Right cardiac atrium (tissue), 5 donors: ENCODE results near the gene ANKRD27. TPM values are rescaled to one million over a fixed set of nuclear protein-coding genes. Genes with fewer than 3 reads are reported as not detected.
"Not testable (repeated sequence)": the region's sequence is repeated elsewhere in the genome, so short reads cannot be mapped to it uniquely, and the experiment has no call there.

ENCODE experiments used
- ATAC-seq, 2 donors: fragments of 200-7000 bp; cut with Tn5 transposase; one replicate each; pipeline versions ENCODE4 v1.8.0 to v1.9.1; 2020; ENCODE audit warnings: moderate library complexity in 2 of 2, mild to moderate bottlenecking in 1 of 2
- DNase-seq, 3 donors: peaks; one replicate each; pipeline ENCODE4 v3.0.0-alpha.2; 2020
- H3K27ac ChIP-seq: one replicate; pipeline ENCODE4 v1.5.1; 2013; ENCODE audit warnings: mild to moderate bottlenecking, low read length, control low read depth, moderate library complexity
- H3K27me3 ChIP-seq: one replicate; pipeline ENCODE4 v1.6.1; 2013; ENCODE audit not compliant: control insufficient read depth, insufficient read depth
- H3K4me1 ChIP-seq: one replicate; pipeline ENCODE4 v1.6.1; 2013; ENCODE audit warnings: low read length; ENCODE audit not compliant: control insufficient read depth, insufficient read depth
- H3K4me3 ChIP-seq: one replicate; pipeline ENCODE4 v1.5.1; 2013; ENCODE audit warnings: low read length, control low read depth
- H3K9me3 ChIP-seq: one replicate; pipeline ENCODE4 v1.6.1; 2013; ENCODE audit warnings: low read length; ENCODE audit not compliant: control insufficient read depth
- WGBS: extraction: QIAGEN DNeasy Blood & Tissue Kit; methylation state at CpG from one replicate; pipeline ENCODE4 v1.1.7; 2013; 5-methylcytosine and 5-hydroxymethylcytosine counted together
- intact Hi-C, 4 donors: fragments of 100-400 bp; cut with DNase I; formaldehyde crosslinking; loops; one replicate each; pipeline versions ENCODE4 v1.11.0 to v1.14.0; 2022 to 2023
- polyA plus RNA-seq: library from polyadenylated mRNA; stranded (reverse); fragments of 200-250 nt; gene quantifications from one replicate; pipeline ENCODE4 v1.2.3, GENCODE V29; 2013
- total RNA-seq, 4 donors: library from RNA; stranded (reverse); fragmentation: NEBNext Ultra II Directional; extraction: Animal tissue kit (Norgen Biotek cat#: 25700); gene quantifications; one replicate each; pipeline ENCODE4 v1.2.1, GENCODE V29; 2021
- donor health status: healthy with polysubstance abuse.
- donor health status: DM: no; HTN: yes; CAD: no.
- donor health status: DM: no; HTN: no; CAD: no.
- donor health status: DM: no; HTN: yes; CAD: no; lungs with severe emphysema.
- donor health status: DM: yes; HTN: yes; CAD: no.

The ANKRD27 gene
- total and polyA plus RNA-seq, 5 donors = 8.4 to 27.9 (median 20.6) TPM

GRCh38 chr19:32605544-32605943, 69.4 kb downstream of the ANKRD27 start:
- Histone ChIP-seq H3K27ac (no peak overlapping the region), H3K27me3 (no peaks in the 10 kb centered on the region), H3K9me3 (no peaks in the 10 kb centered on the region), H3K4me1 (no peaks in the 10 kb centered on the region), H3K4me3 (no peak overlapping the region)
- WGBS = 97% methylated on average over 21 of the region's 21 CpGs
- DNase-seq (no peak), ATAC-seq (no peak)
- intact Hi-C loops = no loop called here

- 98% methylated on average over 14 of the region's 14 CpGs for WGBS
- no peak overlapping the region for H3K27ac ChIP-seq
- no peaks in the 10 kb centered on the region for H3K4me1 ChIP-seq
- intact Hi-C loops = no loop called here
- DNase-seq (no peak), ATAC-seq (no peak)
- no peaks in the 10 kb centered on the region for H3K9me3 ChIP-seq
- H3K27me3 ChIP-seq = no peaks in the 10 kb centered on the region
- no peak overlapping the region for H3K4me3 ChIP-seq
These were observed 71.0 kb downstream of the ANKRD27 start for GRCh38 chr19:32603961-32604360.

- Histone ChIP-seq H3K9me3 (no peaks in the 10 kb centered on the region), H3K4me1 (no peaks in the 10 kb centered on the region), H3K27ac (no peak overlapping the region), H3K27me3 (no peaks in the 10 kb centered on the region), H3K4me3 (no peak overlapping the region)
- intact Hi-C loops = no loop called here
- ATAC-seq = peak; percentile 48 to 54
- no peak for DNase-seq
- WGBS = 5% methylated on average over 2 of the region's 2 CpGs
These were observed 75.2 kb downstream of the ANKRD27 start for GRCh38 chr19:32599736-32600157.

- DNase-seq (no peak), ATAC-seq (no peak)
- H3K4me1 ChIP-seq = no peaks in the 10 kb centered on the region
- H3K27ac ChIP-seq = no peak overlapping the region
- H3K9me3 ChIP-seq = no peaks in the 10 kb centered on the region
- 88% methylated on average over 6 of the region's 6 CpGs for WGBS
- H3K27me3 ChIP-seq = no peaks in the 10 kb centered on the region
- no peak overlapping the region for H3K4me3 ChIP-seq
- intact Hi-C loops = no loop called here
These were observed 75.7 kb downstream of the ANKRD27 start for GRCh38 chr19:32599258-32599657.

GRCh38 chr19:32598022-32598421, 77.0 kb downstream of the ANKRD27 start:
- Histone ChIP-seq H3K4me1 (no peaks in the 10 kb centered on the region), H3K4me3 (no peak overlapping the region), H3K27me3 (no peaks in the 10 kb centered on the region), H3K9me3 (no peaks in the 10 kb centered on the region), H3K27ac (no peak overlapping the region)
- intact Hi-C loops = no loop called here
- 90% methylated on average over 11 of the region's 11 CpGs for WGBS
- no peak for DNase-seq
- no peak for ATAC-seq

GRCh38 chr19:32595491-32595890, 79.5 kb downstream of the ANKRD27 start:
- no peak for ATAC-seq
- H3K4me3 ChIP-seq = no peak overlapping the region
- no peaks in the 10 kb centered on the region for H3K9me3 ChIP-seq
- H3K27ac ChIP-seq = no peak overlapping the region
- H3K4me1 ChIP-seq = no peaks in the 10 kb centered on the region
- no peak for DNase-seq
- no peaks in the 10 kb centered on the region for H3K27me3 ChIP-seq
- WGBS = 97% methylated on average over 6 of the region's 6 CpGs
- intact Hi-C loops = no loop called here

- H3K27ac ChIP-seq = no peak overlapping the region
- no peak for DNase-seq
- 96% methylated on average over 2 of the region's 2 CpGs for WGBS
- ATAC-seq = no peak
- H3K4me3 ChIP-seq = no peak overlapping the region
- no peaks in the 10 kb centered on the region for H3K4me1 ChIP-seq
- no peaks in the 10 kb centered on the region for H3K27me3 ChIP-seq
- intact Hi-C loops = no loop called here
- no peaks in the 10 kb centered on the region for H3K9me3 ChIP-seq
These were observed 81.0 kb downstream of the ANKRD27 start for GRCh38 chr19:32594021-32594420.

GRCh38 chr19:32587747-32588504, 87.1 kb downstream of the ANKRD27 start:
- DNase-seq, intact Hi-C loops, ATAC-seq, H3K4me3 ChIP-seq, H3K27ac ChIP-seq, H3K27me3 ChIP-seq, H3K9me3 ChIP-seq, H3K4me1 ChIP-seq: not testable (repeated sequence)
- WGBS = 96% methylated on average over 6 of the region's 8 CpGs

- H3K4me1 ChIP-seq = no peaks in the 10 kb centered on the region
- H3K4me3 ChIP-seq = peak overlapping the region; percentile 61
- H3K27ac ChIP-seq = peak overlapping the region; percentile 59
- DNase-seq = peak in 2 of 3 donors; percentile 46 to 74
- no peaks in the 10 kb centered on the region for H3K9me3 ChIP-seq
- peak; percentile 21 to 47 for ATAC-seq
- 5% methylated on average over 27 of the region's 27 CpGs for WGBS
- H3K27me3 ChIP-seq = no peaks in the 10 kb centered on the region
- intact Hi-C loops = no loop called here
These were observed 93.2 kb downstream of the ANKRD27 start for GRCh38 chr19:32581705-32582179.

- DNase-seq (peak; percentile 98 to 99 (median 99)), ATAC-seq (peak; percentile 99)
- Histone ChIP-seq H3K4me3 (peak within 1 kb of the TSS; percentile 66), H3K27me3 (no peaks in the 10 kb centered on the region), H3K27ac (peak within 1 kb of the TSS; percentile 59), H3K4me1 (no peaks in the 10 kb centered on the region), H3K9me3 (no peaks in the 10 kb centered on the region)
- WGBS = under 1% methylated on average over 81 of the region's 81 CpGs
- intact Hi-C loops = no loop called here
These were observed 93.9 kb downstream of the ANKRD27 start, which contains the start of gene PDCD5 for GRCh38 chr19:32580901-32581704. Gene PDCD5 (plus strand): TSS chr19:32581190. CDS start chr19:32581262, 72 bp downstream.

GRCh38 chr19:32580353-32580900, 94.6 kb downstream of the ANKRD27 start:
- DNase-seq = no peak
- Histone ChIP-seq H3K27ac (peak overlapping the region; percentile 48), H3K27me3 (no peaks in the 10 kb centered on the region), H3K4me1 (no peaks in the 10 kb centered on the region), H3K9me3 (no peaks in the 10 kb centered on the region), H3K4me3 (peak overlapping the region; percentile 66)
- WGBS = 20% methylated on average over 22 of the region's 22 CpGs
- ATAC-seq = peak; percentile 18 to 41
- intact Hi-C loops = no loop called here
